DLD1 (cell line): ENCODE data around the gene NFIX.

Experiments
- in situ Hi-C: cut with HindIII; loops from 2 replicates; pipeline ENCODE4 v1.10.0; 2017; ENCODE audit warnings: low sequenced_read_pairs

The NFIX gene

GRCh38 chr19:13053761-13054625, 58.7 kb downstream of the NFIX start:
- in situ Hi-C loops, result no loop called here

GRCh38 chr19:13054626-13055212, 59.4 kb downstream of the NFIX start:
- in situ Hi-C loops, result no loop called here

- in situ Hi-C loops, result no loop called here
Measured at GRCh38 chr19:13055213-13056051, 60.2 kb downstream of the NFIX start.

GRCh38 chr19:13056052-13056660, 60.9 kb downstream of the NFIX start:
- in situ Hi-C loops, result no loop called here

DNA sequence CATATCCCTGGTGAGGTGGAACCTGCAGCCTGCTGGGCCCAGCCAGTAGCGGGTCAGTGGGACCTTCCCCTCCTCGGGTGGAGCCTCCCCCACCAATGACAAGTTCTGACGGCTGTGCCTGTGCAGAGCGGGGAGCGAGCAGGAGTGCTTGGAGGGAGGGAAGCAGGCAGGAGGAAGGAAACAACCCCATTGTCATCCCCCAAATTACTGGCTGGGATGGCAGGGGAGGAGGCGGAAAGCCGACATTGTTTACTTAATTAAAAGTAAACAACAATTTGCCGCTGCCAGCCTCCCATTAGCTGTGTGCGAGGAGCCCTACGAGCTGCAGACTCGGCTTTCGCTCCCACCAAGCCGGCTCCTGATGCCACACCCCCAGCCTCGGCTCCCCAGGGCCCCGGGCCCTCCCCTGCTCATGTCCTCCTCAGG, 61.9 kb downstream of the NFIX start:
- in situ Hi-C loops, result no loop called here

GRCh38 chr19:13057744-13058143, 62.5 kb downstream of the NFIX start:
- in situ Hi-C loops, result no loop called here

DNA sequence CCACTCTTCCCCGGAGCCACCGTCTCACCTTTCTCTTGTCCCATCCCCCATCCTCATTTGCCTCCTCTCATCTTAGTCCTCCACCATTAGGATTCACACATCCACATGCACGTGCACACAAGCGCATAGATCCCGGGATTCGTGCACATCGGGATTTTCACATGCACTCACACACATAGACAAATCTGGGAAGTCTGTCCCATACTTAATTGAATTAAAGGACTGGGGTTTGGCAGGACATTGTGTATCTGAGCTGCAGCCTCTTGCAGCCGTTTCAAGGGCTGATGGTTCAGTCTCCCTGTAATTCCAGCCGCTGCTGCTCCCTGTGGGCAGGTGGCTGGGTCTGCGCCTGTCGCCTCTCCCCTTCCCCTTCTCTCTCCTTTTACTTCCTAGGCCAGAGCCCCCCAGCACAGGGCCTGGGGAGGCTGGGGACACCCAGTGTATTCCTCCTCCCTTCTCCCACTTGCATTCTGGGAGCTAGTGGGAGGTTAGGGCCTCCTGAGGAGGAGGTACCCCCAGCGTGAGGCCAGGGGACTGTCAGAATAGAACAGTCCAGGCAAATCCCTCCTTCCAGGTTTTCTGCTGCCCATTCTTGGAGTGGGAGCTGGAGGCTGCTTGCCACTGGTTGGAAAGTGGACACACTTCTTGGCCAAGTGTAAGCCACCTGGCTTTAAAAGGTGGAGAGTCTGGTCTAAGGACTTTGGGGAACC, 63.8 kb downstream of the NFIX start:
- in situ Hi-C loops, result no loop called here

GRCh38 chr19:13060233-13060963, 65.1 kb downstream of the NFIX start:
- in situ Hi-C loops, result no loop called here

- in situ Hi-C loops, result no loop called here
Measured at GRCh38 chr19:13060964-13061927, 66.0 kb downstream of the NFIX start.

- in situ Hi-C loops, result no loop called here
Measured at GRCh38 chr19:13062317-13062716, 67.0 kb downstream of the NFIX start.

DNA sequence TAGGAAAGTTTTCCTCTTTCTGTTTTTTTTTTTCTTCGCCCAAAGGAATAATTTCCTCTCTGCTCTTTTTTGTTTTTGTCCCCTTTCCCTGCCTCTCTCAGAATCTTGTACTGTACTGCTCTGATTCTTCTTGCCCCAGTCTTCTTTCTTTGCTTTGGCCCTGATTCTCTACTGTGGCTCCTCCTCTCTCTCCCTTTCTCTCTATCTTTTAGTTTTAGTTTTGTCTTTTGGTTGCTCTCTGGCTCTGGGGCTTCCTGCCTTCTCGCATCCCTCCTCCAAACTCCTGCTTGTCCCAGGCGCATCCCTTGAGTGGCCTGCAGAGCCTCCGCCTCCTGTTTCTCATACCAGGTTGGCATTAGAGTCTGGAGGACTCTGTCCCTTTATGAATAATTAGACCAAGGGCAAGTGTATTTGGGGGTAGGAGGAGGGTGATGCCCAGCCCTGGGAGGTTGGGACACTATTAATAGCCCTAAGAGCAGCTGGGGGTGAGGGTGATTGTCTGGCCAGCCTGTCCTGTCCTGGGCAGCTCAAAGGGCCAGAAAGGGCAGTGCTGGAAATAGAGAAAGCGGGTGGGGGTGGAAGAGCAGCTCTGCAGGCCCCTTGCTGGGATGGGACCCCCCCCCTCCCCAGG, 68.3 kb downstream of the NFIX start:
- in situ Hi-C loops, result no loop called here

DNA sequence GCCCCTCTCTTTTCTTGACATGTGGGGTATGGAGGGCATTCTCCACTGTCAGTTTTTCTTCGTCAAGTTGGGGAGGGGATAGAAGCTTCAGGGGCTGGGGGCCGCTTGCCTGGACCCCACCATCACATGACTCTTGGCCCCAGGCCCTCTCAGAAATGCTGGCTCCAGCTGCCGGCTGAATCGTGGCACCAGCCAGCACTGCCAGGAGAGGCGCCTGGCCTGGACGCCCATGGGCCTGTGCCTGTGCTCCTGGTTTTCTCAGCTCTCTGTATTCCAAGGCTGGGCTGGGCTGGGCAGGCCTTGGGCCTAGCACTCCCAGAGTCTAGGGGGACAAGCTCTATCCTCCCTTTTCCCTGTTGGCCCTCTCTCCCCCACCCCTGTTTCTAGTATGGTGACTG, 68.8 kb downstream of the NFIX start:
- in situ Hi-C loops, result no loop called here

- in situ Hi-C loops, result no loop called here
Measured at GRCh38 chr19:13066226-13066625, 71.0 kb downstream of the NFIX start.

DNA sequence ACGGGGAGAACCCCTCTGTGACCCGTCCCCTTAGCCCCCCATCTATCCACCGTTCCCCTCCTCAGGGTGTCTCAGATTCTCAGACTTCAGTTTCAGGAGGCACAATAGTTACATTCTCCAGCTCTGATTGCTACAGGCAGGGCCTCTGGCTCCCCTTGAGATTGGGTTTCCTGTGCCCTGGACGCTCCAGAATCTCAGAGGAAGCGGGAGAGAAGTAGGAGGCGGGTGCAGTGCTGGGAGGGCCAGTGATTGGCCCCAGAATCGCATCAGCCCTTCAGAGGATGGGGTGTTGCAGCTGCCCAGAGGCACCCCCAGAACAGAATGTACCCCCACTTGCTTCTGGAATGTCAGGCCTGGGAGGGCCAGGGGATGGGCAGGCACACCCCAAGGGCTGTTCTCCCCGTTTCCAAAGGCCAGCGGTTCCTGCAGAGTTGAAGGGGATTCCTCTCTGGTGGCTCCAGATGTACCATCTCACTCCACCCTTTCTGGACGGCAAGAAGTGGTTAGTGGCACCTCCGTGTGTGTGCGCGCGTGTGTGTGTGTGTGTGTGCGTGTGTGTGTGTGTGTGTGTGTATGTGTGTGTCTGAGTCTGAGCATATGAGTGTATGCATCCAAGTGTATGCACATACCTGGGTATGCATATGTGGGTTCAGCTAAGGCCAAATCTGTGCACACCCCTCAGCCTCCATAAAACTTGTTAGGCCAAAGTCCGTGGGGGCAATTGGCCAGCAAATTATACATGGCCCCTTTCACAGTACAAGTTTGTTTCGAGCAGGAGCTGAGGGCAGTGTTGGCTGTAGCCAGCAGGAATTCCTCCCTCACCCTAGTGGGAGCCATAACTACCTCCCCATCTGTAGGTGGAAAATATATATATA, 71.9 kb downstream of the NFIX start:
- in situ Hi-C loops, result no loop called here

GRCh38 chr19:13068085-13068846, 73.0 kb downstream of the NFIX start:
- in situ Hi-C loops, result no loop called here
